ENCODE results near the gene AKAP12. TPM values are rescaled to one million over a fixed set of nuclear protein-coding genes. Genes with fewer than 3 reads are reported as not detected.

Gene AKAP12
- total RNA-seq, 1 experiment from 2014 or later = 90.0 TPM

GRCh38 chr6:151255811-151256210 is 16.0 kb downstream of the AKAP12 start:
- Mint-ChIP-seq H3K27ac (peak overlapping the region; percentile 43; the same call in 1 of the 2 replicates), H3K27me3 (ENCODE audit: low read depth) (no peaks in the 10 kb centered on the region), H3K36me3 (no peaks in the 10 kb centered on the region), H3K4me3 (no peak overlapping the region), H3K9me3 (no peaks in the 10 kb centered on the region), H3K4me1 (peaks cover 42% of the 10 kb centered on the region)
- no peak for DNase-seq (ENCODE audit: low spot score)
- no peak for ATAC-seq
- ChIA-PET POLR2A (interaction anchor here (0.8 kb wide), 1 partner anchor 16 kb away, joined by 3 read pairs; the partner anchor contains the start of gene AKAP12), CTCF (interaction anchor here (1.8 kb wide), 1 partner anchor 68 kb away, joined by 5 read pairs; no protein-coding TSS in a partner anchor)
- TF ChIP-seq MXD4 (CRISPR knock-in tag; IDR thresholded peaks at IDR 0.05; ENCODE audit: borderline replicate concordance) (no peak), ATF6 (CRISPR knock-in tag; IDR thresholded peaks at IDR 0.05) (no peak), PREB (CRISPR knock-in tag; IDR thresholded peaks at IDR 0.05; ENCODE audit: borderline replicate concordance) (no peak), ZNF671 (CRISPR knock-in tag; IDR thresholded peaks at IDR 0.05) (no peak), ZNF396 (CRISPR knock-in tag; IDR thresholded peaks at IDR 0.05; ENCODE audit: borderline replicate concordance) (no peak), ZBTB21 (CRISPR knock-in tag; IDR thresholded peaks at IDR 0.05; ENCODE audit: borderline replicate concordance) (no peak), PRRX2 (CRISPR knock-in tag; IDR thresholded peaks at IDR 0.05) (no peak), MYBL2 (CRISPR knock-in tag; IDR thresholded peaks at IDR 0.05) (no peak), GABPB1 (CRISPR knock-in tag; IDR thresholded peaks at IDR 0.05) (no peak), CREM (CRISPR knock-in tag; IDR thresholded peaks at IDR 0.05) (no peak), USF1 (CRISPR knock-in tag; IDR thresholded peaks at IDR 0.05) (no peak), ZNF281 (CRISPR knock-in tag; IDR thresholded peaks at IDR 0.05) (no peak), E2F1 (CRISPR knock-in tag; IDR thresholded peaks at IDR 0.05) (no peak), NR2C2 (CRISPR knock-in tag; IDR thresholded peaks at IDR 0.05) (no peak), AR (CRISPR knock-in tag; IDR thresholded peaks at IDR 0.05) (no peak), FOXK1 (CRISPR knock-in tag; IDR thresholded peaks at IDR 0.05) (no peak), CTCF (IDR thresholded peaks at IDR 0.05) (no peak), AFF4 (CRISPR knock-in tag; IDR thresholded peaks at IDR 0.05; ENCODE audit: borderline replicate concordance) (no peak), IRF2 (CRISPR knock-in tag; IDR thresholded peaks at IDR 0.05; ENCODE audit: borderline replicate concordance, low read depth) (no peak)

Measured in WTC11 (cell line).